Stimulated activated CD4-positive, alpha-beta T cell treated with anti-CD3 and anti-CD28 coated beads, TNF-alpha, amount 100 ng/mL, for 4 hours (primary cell): ENCODE data around the gene SH2D6.
A peak's percentile ranks its signal among the peaks of the same experiment; 100 is the strongest.
"Not testable (repeated sequence)": the region's sequence is repeated elsewhere in the genome, so short reads cannot be mapped to it uniquely, and the experiment has no call there.

Source experiments
- DNase-seq, 3 experiments: peaks; one replicate each; pipeline ENCODE4 v3.0.0-alpha.2; 2020; ENCODE audit warnings: low read depth in 3 of 3

Gene SH2D6

GRCh38 chr2:85398426-85399182 lies 19.9 kb upstream of the SH2D6 start:
- DNase-seq: no peak

GRCh38 chr2:85399183-85399455 lies 19.4 kb upstream of the SH2D6 start:
- DNase-seq: no peak

- DNase-seq: no peak
These were observed 18.5 kb upstream of the SH2D6 start for GRCh38 chr2:85400023-85400422.

- DNase-seq: no peak
These were observed 17.7 kb upstream of the SH2D6 start for GRCh38 chr2:85400541-85401463.

GRCh38 chr2:85401464-85401805 lies 17.1 kb upstream of the SH2D6 start:
- DNase-seq: no peak

GRCh38 chr2:85401844-85402243 lies 16.7 kb upstream of the SH2D6 start:
- DNase-seq: no peak

GRCh38 chr2:85405201-85406059 lies 13.1 kb upstream of the SH2D6 start:
- DNase-seq: peak in 2 of 3 experiments; percentile 38 to 46

GRCh38 chr2:85409845-85410583 lies 8.5 kb upstream of the SH2D6 start, which contains the start of gene CAPG:
Gene CAPG, minus strand, starts transcription at chr2:85410366. Its CDS starts 8,221 bp downstream, at chr2:85402145.
- DNase-seq: peak in 1 of 3 experiments; percentile 17

- no peak for DNase-seq
These were observed 7.7 kb upstream of the SH2D6 start for GRCh38 chr2:85410584-85411404.

- no peak for DNase-seq
These were observed 7.1 kb upstream of the SH2D6 start for GRCh38 chr2:85411405-85411748.

GRCh38 chr2:85413592-85414420 lies 4.7 kb upstream of the SH2D6 start:
- peak in 1 of 3 experiments; percentile 29 for DNase-seq

GRCh38 chr2:85414421-85414759 lies 4.1 kb upstream of the SH2D6 start:
- DNase-seq: not testable (repeated sequence)

- no peak for DNase-seq
These were observed 3.6 kb upstream of the SH2D6 start for GRCh38 chr2:85414761-85415553.

GRCh38 chr2:85415980-85416650 lies 2.4 kb upstream of the SH2D6 start:
- DNase-seq: no peak

- DNase-seq: no peak
These were observed 628 bp downstream of the SH2D6 start for GRCh38 chr2:85419009-85419675.

- DNase-seq: peak; percentile 82 to 94 (median 85)
These were observed 2.2 kb downstream of the SH2D6 start for GRCh38 chr2:85420536-85421259.
